IMR-90 (cell line): ENCODE measurements around the gene MSI2. TPM values are rescaled to one million over a fixed set of nuclear protein-coding genes. Genes with fewer than 3 reads are reported as not detected.

Experiments
- ATAC-seq: fragments of 200-7000 bp; cut with Tn5 transposase; 2 replicates; pipeline ENCODE4 v1.9.1; 2020; ENCODE audit warnings: low read depth, mild to moderate bottlenecking, moderate library complexity
- BruUV-seq: library from RNA; stranded (reverse); fragments of 400-500 nt; replicated peaks from 2 replicates; lab custom pipeline; 2021; lab: Mats Ljungman, UMichigan
- CTCF ChIA-PET: fragments of 300-600 bp; formaldehyde crosslinking; extraction: SDS; loops from one replicate; lab custom pipeline; 2021; ENCODE audit warnings: antibody characterized with exemption; lab: Yijun Ruan, JAX
- POLR2A ChIA-PET: fragments of 300-600 bp; sonication (Branson Sonifier 250); formaldehyde crosslinking; loops from one replicate; lab custom pipeline; 2022; ENCODE audit warnings: antibody characterized with exemption; ENCODE audit not compliant: unreplicated experiment; lab: Charles Lee
- DNase-seq: peaks from one replicate; pipeline ENCODE4 v3.0.0; 2013
- H2AFZ ChIP-seq: replicated peaks from 2 replicates; pipeline ENCODE3; 2013; ENCODE audit warnings: low read length, mild to moderate bottlenecking; ENCODE audit not compliant: poor library complexity
- H2AK5ac ChIP-seq: 2 replicates; pipeline ENCODE4 v1.6.1; 2013; ENCODE audit warnings: low read depth, low read length, inconsistent platforms
- H2AK9ac ChIP-seq: replicated peaks from 2 replicates; pipeline ENCODE3; 2013; ENCODE audit warnings: mild to moderate bottlenecking, low read depth, low read length, moderate library complexity; ENCODE audit not compliant: poor library complexity
- H2BK120ac ChIP-seq: 2 replicates; pipeline ENCODE4 v1.6.1; 2013; ENCODE audit warnings: low read depth, low read length, inconsistent platforms
- H2BK15ac ChIP-seq: 3 replicates; pipeline ENCODE4 v1.6.1; 2013; ENCODE audit warnings: low read depth, low read length, inconsistent platforms
- H2BK20ac ChIP-seq: 2 replicates; pipeline ENCODE4 v1.6.1; 2013; ENCODE audit warnings: low read depth, mild to moderate bottlenecking, inconsistent platforms, low read length, moderate library complexity
- H2BK5ac ChIP-seq: 2 replicates; pipeline ENCODE4 v1.6.1; 2013; ENCODE audit warnings: mild to moderate bottlenecking, low read depth, low read length, inconsistent platforms; ENCODE audit not compliant: poor library complexity, severe bottlenecking
- H3K14ac ChIP-seq: replicated peaks from 2 replicates; pipeline ENCODE4 v1.6.1; 2013; ENCODE audit warnings: low read depth, low read length, inconsistent platforms
- H3K18ac ChIP-seq: 2 replicates; pipeline ENCODE4 v1.6.1; 2013; ENCODE audit warnings: low read depth, low read length, control low read depth
- H3K23ac ChIP-seq: 2 replicates; pipeline ENCODE4 v1.6.1; 2013; ENCODE audit warnings: low read depth, low read length, inconsistent platforms
- H3K27ac ChIP-seq: 2 replicates; pipeline ENCODE4 v1.5.1; 2013; ENCODE audit warnings: mild to moderate bottlenecking, control low read depth, low read length; ENCODE audit not compliant: insufficient read depth
- H3K27me3 ChIP-seq: 2 replicates; pipeline ENCODE4 v1.6.1; 2013; ENCODE audit warnings: low read length; ENCODE audit not compliant: control insufficient read depth, insufficient read depth
- H3K36me3 ChIP-seq: 2 replicates; pipeline ENCODE4 v1.6.1; 2013; ENCODE audit warnings: low read length, mixed read lengths; ENCODE audit not compliant: control insufficient read depth, insufficient read depth
- H3K4ac ChIP-seq: 2 replicates; pipeline ENCODE4 v1.6.1; 2013; ENCODE audit warnings: low read depth, low read length, inconsistent platforms
- H3K4me1 ChIP-seq: 2 replicates; pipeline ENCODE4 v1.6.1; 2013; ENCODE audit warnings: low read length, mixed read lengths; ENCODE audit not compliant: control insufficient read depth, insufficient read depth
- H3K4me2 ChIP-seq: 2 replicates; pipeline ENCODE4 v1.6.1; 2013; ENCODE audit warnings: low read depth, mild to moderate bottlenecking, control low read depth, low read length, moderate library complexity
- H3K4me3 ChIP-seq: 2 replicates; pipeline ENCODE4 v1.5.1; 2013; ENCODE audit warnings: low read depth, mild to moderate bottlenecking, control low read depth, low read length, moderate library complexity; ENCODE audit not compliant: insufficient read depth
- H3K56ac ChIP-seq: 2 replicates; pipeline ENCODE4 v1.6.1; 2013; ENCODE audit warnings: low read length, inconsistent platforms; ENCODE audit not compliant: insufficient read depth; ENCODE audit errors: extremely low read depth
- H3K79me1 ChIP-seq, 2 experiments: 2 replicates each; pipeline ENCODE4 v1.6.1; 2013; ENCODE audit warnings: low read length in 2 of 2, inconsistent platforms in 1 of 2, low read depth in 1 of 2
- H3K9ac ChIP-seq: 2 replicates; pipeline ENCODE4 v1.6.1; 2013; ENCODE audit warnings: low read depth, low read length, control low read depth
- H3K9me1 ChIP-seq: 2 replicates; pipeline ENCODE4 v1.6.1; 2013; ENCODE audit warnings: low read length, inconsistent platforms; ENCODE audit not compliant: insufficient read depth
- H3K9me3 ChIP-seq: 2 replicates; pipeline ENCODE4 v1.6.1; 2013; ENCODE audit warnings: low read length; ENCODE audit not compliant: control insufficient read depth, insufficient read depth
- H4K20me1 ChIP-seq: 2 replicates; pipeline ENCODE4 v1.6.1; 2013; ENCODE audit warnings: low read length, inconsistent platforms; ENCODE audit not compliant: insufficient read depth
- H4K5ac ChIP-seq: 2 replicates; pipeline ENCODE4 v1.6.1; 2013; ENCODE audit warnings: mild to moderate bottlenecking, low read depth, low read length, control low read depth
- H4K8ac ChIP-seq, 2 experiments: 2 replicates each; pipeline ENCODE4 v1.6.1; 2013; ENCODE audit warnings: low read depth in 2 of 2, low read length in 2 of 2, control low read depth in 1 of 2, inconsistent platforms in 1 of 2
- H4K91ac ChIP-seq: 2 replicates; pipeline ENCODE4 v1.6.1; 2013; ENCODE audit warnings: low read depth, low read length, inconsistent platforms; ENCODE audit not compliant: insufficient read depth
- CEBPB ChIP-seq: IDR thresholded peaks from 2 replicates; pipeline ENCODE4 v1.6.1; 2012; ENCODE audit warnings: low read depth, low read length, improper control_type of control experiment
- MAFK ChIP-seq: IDR thresholded peaks from 2 replicates; pipeline ENCODE4 v1.6.1; 2012; ENCODE audit warnings: low read depth, low read length, improper control_type of control experiment
- NFE2L2 ChIP-seq: fragments of 150-350 bp; IDR thresholded peaks from 2 replicates; pipeline ENCODE4 v1.6.1; 2016; ENCODE audit warnings: low read depth, mild to moderate bottlenecking, low read length
- POLR2A ChIP-seq: IDR thresholded peaks from 2 replicates; pipeline ENCODE4 v1.6.1; 2012; ENCODE audit warnings: mild to moderate bottlenecking, low read depth, low read length
- RAD21 ChIP-seq: IDR thresholded peaks from 2 replicates; pipeline ENCODE4 v1.6.1; 2012; ENCODE audit warnings: low read length, improper control_type of control experiment
- RCOR1 ChIP-seq: IDR thresholded peaks from 2 replicates; pipeline ENCODE4 v1.6.1; 2012; ENCODE audit warnings: mild to moderate bottlenecking, low read length, improper control_type of control experiment; ENCODE audit not compliant: insufficient replicate concordance
- RFX5 ChIP-seq: IDR thresholded peaks from 2 replicates; pipeline ENCODE4 v1.8.0; 2012; ENCODE audit warnings: low read depth, mild to moderate bottlenecking, low read length, moderate library complexity
- USF2 ChIP-seq: fragments of 150-350 bp; IDR thresholded peaks from 2 replicates; pipeline ENCODE4 v1.6.1; 2017; ENCODE audit warnings: mild to moderate bottlenecking, antibody characterized with exemption, low read length, low read depth
- WGBS, 2 experiments: methylation state at CpG; one replicate each; pipeline versions ENCODE4 v1.1.5 to v1.1.7; 2013; ENCODE audit warnings: missing lambda C conversion rate in 2 of 2; ENCODE audit not compliant: insufficient read length in 1 of 2; ENCODE audit errors: extremely low coverage in 2 of 2; 5-methylcytosine and 5-hydroxymethylcytosine counted together
- dilution Hi-C: fragments of 300-500 bp; cut with HindIII; formaldehyde crosslinking; loops from one replicate; pipeline ENCODE4 v1.14.3; 2018; ENCODE audit warnings: low sequenced_read_pairs; ENCODE audit not compliant: unreplicated experiment
- in situ Hi-C: fragments of 300-500 bp; cut with MboI; formaldehyde crosslinking; loops from 3 replicates; pipeline ENCODE4 v1.14.3; 2019; ENCODE audit warnings: low sequenced_read_pairs, inconsistent platforms, mixed read lengths
- intact Hi-C: fragments of 100-400 bp; cut with micrococcal nuclease; formaldehyde crosslinking; loops from 2 replicates; pipeline ENCODE4 v1.10.0; 2022
- polyA plus RNA-seq, 3 experiments: library from polyadenylated mRNA; depleted of rRNA; stranded (reverse); fragments of >200 nt; gene quantifications; 2 replicates each; pipeline ENCODE4 v1.2.3, GENCODE V29; 2012; ENCODE audit warnings: low replicate concordance in 1 of 3
- total RNA-seq: library from RNA; depleted of rRNA; stranded (reverse); fragments of >200 nt; gene quantifications from 2 replicates; pipeline ENCODE4 v1.2.3, GENCODE V29; 2012
- TF ChIP-seq, protein P1 (sequence below): conservative IDR thresholded peaks from 2 replicates; pipeline ENCODE4 v1.5.1; 2012; ENCODE audit warnings: mild to moderate bottlenecking, low read depth, low read length, improper control_type of control experiment

MSI2 gene
- total and polyA plus RNA-seq, 2 of the 4 experiments (the other 2 are of a cell fraction) = 13.0 to 16.0 TPM

DNA sequence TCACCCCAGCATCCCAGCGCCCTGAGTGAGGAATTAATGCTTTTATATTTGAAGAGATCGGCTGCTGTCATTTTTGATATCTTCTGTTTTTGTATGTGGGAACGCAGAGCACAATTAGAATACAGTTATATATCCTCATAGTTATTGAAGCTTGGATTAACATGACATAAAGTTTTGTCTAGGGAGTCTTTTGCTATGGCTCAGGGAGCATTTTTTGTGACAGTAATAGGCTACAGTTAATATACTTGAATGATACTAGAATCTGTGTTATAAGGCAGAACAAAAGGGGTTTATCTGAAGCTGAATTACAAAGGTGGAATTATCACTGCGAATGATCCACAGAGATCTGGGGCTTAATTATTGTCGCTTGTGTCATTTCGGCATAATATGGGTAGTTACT is 239.4 kb downstream of the MSI2 start:
- intact Hi-C loops (no loop called here), dilution Hi-C loops (no loop called here), in situ Hi-C loops (no loop called here)
- Histone ChIP-seq H3K27ac (no peak overlapping the region), H3K4me2 (no peak overlapping the region), H3K9me1 (peaks cover 3% of the 10 kb centered on the region; the same call in 1 of the 2 replicates), H2BK15ac (no peak overlapping the region), H4K5ac (no peak overlapping the region), H3K14ac (no peak overlapping the region), H3K79me1 (no peaks in the 10 kb centered on the region), H2AFZ (no peak overlapping the region), H3K56ac (no peak overlapping the region), H2AK5ac (no peak overlapping the region), H3K18ac (no peak overlapping the region), H3K9me3 (no peaks in the 10 kb centered on the region), H3K23ac (no peak overlapping the region), H4K20me1 (no peaks in the 10 kb centered on the region), H3K4ac (no peak overlapping the region), H3K4me1 (no peaks in the 10 kb centered on the region), H2BK5ac (no peak overlapping the region), H2BK20ac (no peak overlapping the region), H3K4me3 (no peak overlapping the region), H2BK120ac (no peak overlapping the region), H2AK9ac (no peak overlapping the region), H4K8ac (no peak overlapping the region), H4K91ac (no peak overlapping the region), H3K27me3 (no peaks in the 10 kb centered on the region; the same call in 1 of the 2 replicates), H3K36me3 (no peaks in the 10 kb centered on the region), H3K9ac (no peak overlapping the region)
- no TSS peak for BruUV-seq
- WGBS, 2 experiments = no CpG with 5 or more reads among the region's 6 CpGs
- DNase-seq = no peak
- TF ChIP-seq USF2 (no peak), MAFK (no peak), RFX5 (no peak), POLR2A (no peak), CEBPB (no peak), RCOR1 (no peak), NFE2L2 (no peak), RAD21 (no peak)
- TF ChIP-seq, protein P1, sequence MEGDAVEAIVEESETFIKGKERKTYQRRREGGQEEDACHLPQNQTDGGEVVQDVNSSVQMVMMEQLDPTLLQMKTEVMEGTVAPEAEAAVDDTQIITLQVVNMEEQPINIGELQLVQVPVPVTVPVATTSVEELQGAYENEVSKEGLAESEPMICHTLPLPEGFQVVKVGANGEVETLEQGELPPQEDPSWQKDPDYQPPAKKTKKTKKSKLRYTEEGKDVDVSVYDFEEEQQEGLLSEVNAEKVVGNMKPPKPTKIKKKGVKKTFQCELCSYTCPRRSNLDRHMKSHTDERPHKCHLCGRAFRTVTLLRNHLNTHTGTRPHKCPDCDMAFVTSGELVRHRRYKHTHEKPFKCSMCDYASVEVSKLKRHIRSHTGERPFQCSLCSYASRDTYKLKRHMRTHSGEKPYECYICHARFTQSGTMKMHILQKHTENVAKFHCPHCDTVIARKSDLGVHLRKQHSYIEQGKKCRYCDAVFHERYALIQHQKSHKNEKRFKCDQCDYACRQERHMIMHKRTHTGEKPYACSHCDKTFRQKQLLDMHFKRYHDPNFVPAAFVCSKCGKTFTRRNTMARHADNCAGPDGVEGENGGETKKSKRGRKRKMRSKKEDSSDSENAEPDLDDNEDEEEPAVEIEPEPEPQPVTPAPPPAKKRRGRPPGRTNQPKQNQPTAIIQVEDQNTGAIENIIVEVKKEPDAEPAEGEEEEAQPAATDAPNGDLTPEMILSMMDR = no peak
- ChIA-PET CTCF (no interaction called here), POLR2A (no interaction called here)
- ATAC-seq = no peak
